ENCODE data around the gene MGLL.

Gene MGLL

GRCh38 chr3:127680798-127681221, 141.5 kb downstream of the MGLL start:
- no peak for TF ChIP-seq CTCF (IDR thresholded peaks at IDR 0.05; ENCODE audit: control insufficient read depth, insufficient read depth, low read depth, low read length, missing control alignments)
- no peak overlapping the region for H3K4me3 ChIP-seq (ENCODE audit: control insufficient read depth, low read depth, low read length)
- DNase-seq (ENCODE audit: low read depth) = no peak

- H3K4me3 ChIP-seq (ENCODE audit: control insufficient read depth, low read depth, low read length) = no peak overlapping the region
- DNase-seq (ENCODE audit: low read depth) = no peak
- no peak for TF ChIP-seq CTCF (IDR thresholded peaks at IDR 0.05; ENCODE audit: control insufficient read depth, insufficient read depth, low read depth, low read length, missing control alignments)
Observed at GRCh38 chr3:127680146-127680661, 142.1 kb downstream of the MGLL start.

GRCh38 chr3:127679534-127680145, 142.7 kb downstream of the MGLL start:
- TF ChIP-seq CTCF (IDR thresholded peaks at IDR 0.05; ENCODE audit: control insufficient read depth, insufficient read depth, low read depth, low read length, missing control alignments) = peak; percentile 41
- DNase-seq (ENCODE audit: low read depth) = no peak
- no peak overlapping the region for H3K4me3 ChIP-seq (ENCODE audit: control insufficient read depth, low read depth, low read length)

GRCh38 chr3:127678611-127679533, 143.4 kb downstream of the MGLL start:
- no peak for TF ChIP-seq CTCF (IDR thresholded peaks at IDR 0.05; ENCODE audit: control insufficient read depth, insufficient read depth, low read depth, low read length, missing control alignments)
- DNase-seq (ENCODE audit: low read depth) = no peak
- no peak overlapping the region for H3K4me3 ChIP-seq (ENCODE audit: control insufficient read depth, low read depth, low read length)

GRCh38 chr3:127678315-127678599, 144.1 kb downstream of the MGLL start:
- no peak for TF ChIP-seq CTCF (IDR thresholded peaks at IDR 0.05; ENCODE audit: control insufficient read depth, insufficient read depth, low read depth, low read length, missing control alignments)
- DNase-seq (ENCODE audit: low read depth) = no peak
- H3K4me3 ChIP-seq (ENCODE audit: control insufficient read depth, low read depth, low read length) = no peak overlapping the region

- no peak overlapping the region for H3K4me3 ChIP-seq (ENCODE audit: control insufficient read depth, low read depth, low read length)
- DNase-seq (ENCODE audit: low read depth) = no peak
- TF ChIP-seq CTCF (IDR thresholded peaks at IDR 0.05; ENCODE audit: control insufficient read depth, insufficient read depth, low read depth, low read length, missing control alignments) = no peak
Observed at GRCh38 chr3:127677541-127678314, 144.6 kb downstream of the MGLL start.

Data from AG09309 (cell line).